ENCODE results near the gene PEF1.

The PEF1 gene
- 41.3 reads per million, percentile 64 among the genes with 10 or more reads in this experiment for total RNA-seq

DNA sequence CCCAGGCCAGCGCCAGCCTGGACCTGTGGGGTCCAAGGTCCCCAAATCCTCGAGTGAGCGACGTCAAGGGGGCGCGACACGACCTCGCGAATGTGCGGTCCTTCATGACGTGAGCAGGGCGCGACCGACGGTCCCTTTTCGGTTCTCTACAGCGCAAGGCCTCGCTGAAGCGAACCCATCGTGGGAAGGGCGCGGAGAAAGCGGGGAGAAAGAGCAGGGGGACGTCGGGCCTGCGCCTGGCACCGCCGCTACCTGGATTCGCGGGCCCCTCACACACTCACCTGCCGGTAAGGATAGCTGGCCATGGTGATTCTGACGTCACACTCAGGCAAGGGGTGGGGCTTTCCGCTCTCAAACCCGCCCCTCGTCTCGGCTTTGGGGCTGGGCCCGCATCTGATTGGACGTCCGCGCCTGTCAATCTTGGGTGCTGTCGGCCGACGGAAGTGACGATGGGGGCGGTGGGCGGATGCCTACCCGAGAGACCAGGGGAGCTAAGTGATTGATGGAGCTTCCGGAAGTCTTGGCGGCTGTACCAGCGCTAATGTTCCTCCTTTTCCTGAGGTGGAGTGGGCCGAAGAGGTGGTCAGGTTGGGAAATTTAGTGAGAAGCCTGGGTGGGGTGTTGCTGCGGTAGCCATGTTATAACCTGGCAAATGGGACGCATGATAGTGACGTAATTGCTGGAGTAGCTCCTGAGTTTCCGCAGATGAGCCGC is at the start of gene PEF1:
PEF1 (minus strand) TSS at position 317 of the 714 bp plus-strand sequence; CDS start at position 305, 12 bp downstream.
- peak; percentile 99 for DNase-seq

GRCh38 chr1:31693231-31693630 is 48.6 kb upstream of the PEF1 start:
- DNase-seq, result no peak

DNA sequence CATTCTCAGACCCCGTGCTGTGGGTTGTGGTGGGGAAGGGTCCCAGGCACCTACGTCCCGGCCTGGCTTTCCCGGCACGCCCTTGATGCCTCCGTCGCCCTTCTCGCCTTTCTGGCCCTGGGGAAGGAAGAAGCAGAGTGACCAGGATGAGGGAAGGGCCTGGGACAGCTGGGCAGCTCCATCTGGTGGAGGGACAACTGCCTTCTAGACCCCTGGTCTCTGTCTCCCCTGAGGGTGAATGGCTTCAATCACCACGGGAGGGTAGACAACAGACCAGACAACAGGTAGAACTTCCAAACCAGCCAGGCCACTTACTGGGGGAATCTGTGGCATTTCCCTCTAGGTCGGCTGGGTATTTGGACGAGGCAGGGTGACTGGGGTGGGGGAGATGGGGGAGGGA is 47.3 kb upstream of the PEF1 start:
- no peak for DNase-seq

GRCh38 chr1:31691446-31691845 is 46.8 kb upstream of the PEF1 start:
- DNase-seq, result no peak

DNA sequence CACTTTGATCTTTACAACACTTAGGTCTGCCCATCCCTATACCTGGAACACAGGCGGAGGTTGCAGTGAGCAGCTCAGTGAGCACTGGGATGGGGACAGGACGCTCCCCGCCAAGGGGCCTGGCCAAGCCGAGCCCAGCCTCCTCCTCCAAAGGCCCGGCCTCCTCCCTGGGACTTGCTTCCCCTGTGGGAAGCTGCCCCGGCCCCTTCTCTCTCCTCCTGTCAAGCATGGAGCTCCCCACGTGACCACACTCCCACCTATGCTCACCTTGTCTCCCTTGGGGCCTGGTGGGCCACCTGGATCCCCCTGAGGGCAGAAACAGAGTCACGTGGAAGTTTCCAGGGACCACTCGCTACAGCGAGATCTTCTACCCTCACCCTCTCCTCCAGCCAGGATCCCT is 46.2 kb upstream of the PEF1 start:
- no peak for DNase-seq

- no peak for DNase-seq
These were observed 45.2 kb upstream of the PEF1 start for GRCh38 chr1:31689854-31690253.

- DNase-seq, result no peak
These were observed 44.7 kb upstream of the PEF1 start for GRCh38 chr1:31689379-31689778.

DNA sequence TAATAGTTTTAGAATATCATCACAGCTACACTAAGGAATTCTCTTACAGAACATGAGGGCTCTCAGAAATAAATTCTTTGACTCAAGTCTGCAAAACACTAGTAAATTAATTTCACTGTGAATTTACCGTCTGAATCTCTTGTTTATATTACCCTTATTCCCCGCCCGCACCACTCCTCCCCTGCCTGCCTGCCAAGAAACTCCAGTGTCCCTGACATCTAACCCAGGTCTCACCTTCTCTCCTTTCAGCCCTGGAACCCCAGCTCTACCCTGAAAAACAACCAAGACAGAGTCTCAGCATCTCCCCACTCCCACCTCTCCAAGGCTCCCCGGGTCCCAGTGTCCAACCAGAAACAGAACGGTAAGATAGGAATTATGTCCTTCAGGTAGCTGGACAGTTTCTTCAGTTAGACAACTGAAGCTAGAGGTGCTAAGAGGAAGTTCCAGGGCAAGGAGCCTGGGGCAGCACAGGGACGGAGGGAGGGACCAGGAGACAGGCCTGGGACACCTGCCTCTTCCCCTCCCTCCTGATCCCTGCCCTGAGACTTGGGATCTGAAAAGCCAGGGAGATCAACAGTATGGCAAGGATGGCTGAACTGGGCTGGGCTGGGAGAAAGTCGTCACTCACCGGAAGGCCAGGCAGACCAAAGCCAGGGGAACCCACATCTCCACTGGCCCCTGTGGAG is 43.7 kb upstream of the PEF1 start:
- DNase-seq, result no peak

DNA sequence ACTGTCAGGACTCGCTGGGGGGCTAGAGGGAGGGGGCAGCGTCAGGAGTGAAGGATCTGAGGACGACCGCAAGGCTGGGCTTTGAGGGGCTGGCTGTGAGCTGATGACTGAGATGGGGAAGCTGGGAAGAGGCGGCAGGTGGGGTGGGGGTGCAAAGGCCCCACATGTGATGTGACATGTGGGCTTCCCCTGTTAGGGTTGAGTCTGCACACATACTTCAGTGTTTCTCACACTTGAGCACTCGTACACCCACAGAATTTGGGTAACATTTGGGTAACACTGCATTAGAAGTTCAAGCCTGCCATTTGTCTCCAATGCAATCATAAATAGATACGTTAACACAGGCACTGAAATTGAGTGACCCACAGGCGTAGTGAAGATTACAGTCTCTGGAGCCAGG is 42.9 kb upstream of the PEF1 start:
- DNase-seq, result no peak

GRCh38 chr1:31685795-31686194 is 41.1 kb upstream of the PEF1 start:
- DNase-seq, result no peak

- no peak for DNase-seq
These were observed 39.3 kb upstream of the PEF1 start for GRCh38 chr1:31683997-31684396.

DNA sequence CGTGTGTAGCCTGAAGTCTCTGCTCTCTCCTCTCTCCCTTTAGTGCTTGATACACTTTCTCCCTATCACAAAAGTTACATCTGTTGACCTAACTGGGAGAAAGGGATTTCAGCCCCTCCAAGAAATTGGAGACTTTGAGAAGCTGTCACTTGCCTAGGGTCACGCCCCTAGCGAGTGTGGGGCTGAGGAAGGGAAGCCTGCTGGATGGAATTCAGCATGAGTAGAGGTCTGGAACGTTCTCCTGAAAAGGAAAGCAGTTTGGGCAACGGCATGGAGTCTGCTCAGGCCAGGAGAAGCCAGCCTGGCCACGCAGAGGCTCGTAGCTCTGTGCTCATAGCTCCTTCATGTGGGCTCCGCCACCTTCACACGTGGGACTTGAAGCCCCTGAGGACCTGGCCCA is 36.7 kb upstream of the PEF1 start:
- DNase-seq, result no peak

GRCh38 chr1:31679676-31680230 is 35.1 kb upstream of the PEF1 start:
- DNase-seq, result no peak

GRCh38 chr1:31679091-31679490 is 34.4 kb upstream of the PEF1 start:
- DNase-seq, result no peak

GRCh38 chr1:31678681-31679080 is 34.0 kb upstream of the PEF1 start:
- no peak for DNase-seq

- DNase-seq, result no peak
These were observed 33.3 kb upstream of the PEF1 start for GRCh38 chr1:31677949-31678348.

GRCh38 chr1:31677401-31677800 is 32.7 kb upstream of the PEF1 start:
- DNase-seq, result no peak

DNA sequence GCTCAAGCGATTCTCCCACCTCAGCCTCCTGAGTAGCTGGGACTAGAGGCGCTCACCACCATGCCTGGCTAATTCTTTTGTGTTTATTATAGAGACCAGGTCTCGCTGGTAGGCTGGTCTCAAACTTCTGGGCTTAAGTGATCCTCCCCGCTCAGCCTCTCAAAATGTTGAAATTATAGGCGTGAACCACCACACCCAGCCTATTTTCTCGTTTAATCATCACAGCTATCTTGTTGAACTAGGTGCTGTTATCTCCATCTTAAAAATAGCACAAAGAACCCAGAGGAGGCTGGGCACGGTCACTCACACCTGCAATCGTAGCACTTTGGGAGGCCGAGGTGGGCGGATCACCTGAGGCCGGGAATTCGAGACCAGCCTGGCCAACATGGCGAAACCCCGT is 31.1 kb upstream of the PEF1 start:
- no peak for DNase-seq

DNA sequence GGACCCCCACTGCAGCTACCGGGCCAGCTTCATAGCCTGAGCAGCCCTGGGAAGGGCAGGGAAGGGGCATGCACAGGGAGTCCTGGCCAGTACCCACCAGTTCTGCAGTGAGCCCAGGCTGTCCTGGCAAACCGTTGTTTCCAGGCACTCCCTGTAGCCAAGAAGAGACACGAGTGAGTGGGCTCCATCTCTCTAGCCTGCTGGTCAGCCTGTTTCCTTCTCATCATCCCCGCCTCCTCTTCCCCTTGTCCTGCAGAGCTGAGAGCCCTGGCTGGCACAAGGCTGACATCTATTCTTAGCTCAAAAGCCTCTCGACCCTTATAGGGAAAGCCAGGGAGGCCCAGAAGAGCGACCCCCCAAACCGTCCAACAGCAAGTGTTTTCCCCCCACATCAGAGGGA is 30.5 kb upstream of the PEF1 start:
- DNase-seq, result no peak

- no peak for DNase-seq
These were observed 29.9 kb upstream of the PEF1 start for GRCh38 chr1:31674626-31675025.

- no peak for DNase-seq
These were observed 28.8 kb upstream of the PEF1 start for GRCh38 chr1:31673433-31673832.

GRCh38 chr1:31672986-31673385 is 28.3 kb upstream of the PEF1 start:
- no peak for DNase-seq

- DNase-seq, result no peak
These were observed 27.0 kb upstream of the PEF1 start for GRCh38 chr1:31671561-31672201.

DNA sequence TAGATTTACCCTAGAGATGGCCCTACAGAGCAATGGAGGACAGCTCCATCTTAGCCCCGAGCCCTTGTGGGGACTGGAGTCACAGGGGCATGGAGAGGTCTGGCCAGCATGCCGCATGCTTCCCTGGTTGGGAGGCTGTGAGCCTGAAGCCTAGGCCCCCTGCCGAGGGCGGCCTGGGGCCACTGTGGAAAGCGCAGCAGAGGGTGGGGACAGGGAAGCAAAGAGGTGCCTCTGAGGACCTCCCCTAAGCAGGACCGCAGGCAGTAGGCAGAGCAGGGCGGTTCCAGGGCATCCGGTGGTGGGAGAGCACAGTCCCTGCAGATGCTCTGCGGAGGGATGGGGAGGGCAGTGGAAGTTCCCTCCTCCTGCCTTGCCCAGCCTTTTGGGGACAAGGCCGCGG is 26.5 kb upstream of the PEF1 start:
- no peak for DNase-seq

Data from effector CD4-positive, alpha-beta T cell (primary cell).